ENCODE results near the gene ZNF700. TPM values are rescaled to one million over a fixed set of nuclear protein-coding genes. Genes with fewer than 3 reads are reported as not detected.

ZNF700 gene
- total RNA-seq, 4 donors from 2014 or later = 14.9 to 18.6 (median 17.7) TPM

DNA sequence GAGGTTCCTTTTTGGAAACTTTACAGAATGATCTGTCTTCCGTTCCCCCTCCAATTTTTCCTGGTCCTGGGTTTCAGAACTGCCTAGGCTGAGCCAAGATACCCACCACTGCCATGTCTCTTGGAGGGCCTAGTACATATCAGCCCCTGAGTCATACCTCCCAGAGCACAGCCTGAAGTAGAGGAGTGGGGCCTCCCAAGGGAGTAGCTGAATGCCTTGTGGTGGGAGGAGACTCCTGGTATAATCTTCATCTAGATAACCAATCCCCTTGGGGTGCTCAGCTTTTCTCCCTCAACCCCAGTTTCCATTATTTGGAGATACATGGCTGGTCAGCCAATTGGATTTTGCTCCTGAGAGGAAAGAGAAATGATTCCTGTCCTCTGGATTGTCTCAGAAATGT, 70.3 kb downstream of the ZNF700 start:
- no peaks in the 10 kb centered on the region for H3K27me3 ChIP-seq
- DNase-seq (ENCODE audit: low spot score in 2 of 2) = no peak
- no peak overlapping the region for H3K4me3 ChIP-seq
- H3K27ac ChIP-seq = no peak overlapping the region
- H3K36me3 ChIP-seq = peaks cover 0 to 6% (median 0%) of the 10 kb centered on the region in 3 donors
- no peaks in the 10 kb centered on the region for H3K9me3 ChIP-seq
- no peak for TF ChIP-seq POLR2A (IDR thresholded peaks at IDR 0.05)
- TF ChIP-seq, protein P1, sequence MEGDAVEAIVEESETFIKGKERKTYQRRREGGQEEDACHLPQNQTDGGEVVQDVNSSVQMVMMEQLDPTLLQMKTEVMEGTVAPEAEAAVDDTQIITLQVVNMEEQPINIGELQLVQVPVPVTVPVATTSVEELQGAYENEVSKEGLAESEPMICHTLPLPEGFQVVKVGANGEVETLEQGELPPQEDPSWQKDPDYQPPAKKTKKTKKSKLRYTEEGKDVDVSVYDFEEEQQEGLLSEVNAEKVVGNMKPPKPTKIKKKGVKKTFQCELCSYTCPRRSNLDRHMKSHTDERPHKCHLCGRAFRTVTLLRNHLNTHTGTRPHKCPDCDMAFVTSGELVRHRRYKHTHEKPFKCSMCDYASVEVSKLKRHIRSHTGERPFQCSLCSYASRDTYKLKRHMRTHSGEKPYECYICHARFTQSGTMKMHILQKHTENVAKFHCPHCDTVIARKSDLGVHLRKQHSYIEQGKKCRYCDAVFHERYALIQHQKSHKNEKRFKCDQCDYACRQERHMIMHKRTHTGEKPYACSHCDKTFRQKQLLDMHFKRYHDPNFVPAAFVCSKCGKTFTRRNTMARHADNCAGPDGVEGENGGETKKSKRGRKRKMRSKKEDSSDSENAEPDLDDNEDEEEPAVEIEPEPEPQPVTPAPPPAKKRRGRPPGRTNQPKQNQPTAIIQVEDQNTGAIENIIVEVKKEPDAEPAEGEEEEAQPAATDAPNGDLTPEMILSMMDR (IDR thresholded peaks at IDR 0.05) = no peak
- no peaks in the 10 kb centered on the region for H3K4me1 ChIP-seq
- 78 to 91% methylated on average over 1 of the region's 1 CpG for WGBS, 2 donors

Small RNA genes lying within 50 kb of the gene (small RNA-seq; reads per million reads assigned to genes)
- not detected for gene RNA5SP464

Other genes with a start within 250 kb of the ZNF700 start
- 10 to 100 TPM in 2 of 4 donors, 1 to 10 TPM in 2; 8.1 to 16.5 (median 10.0) TPM for gene ZNF823, start 186.2 kb upstream of the ZNF700 start, total RNA-seq
- gene ZNF441, start 158.1 kb upstream of the ZNF700 start, total RNA-seq = 10 to 100 TPM; 13.8 to 18.1 (median 15.8) TPM
- 1 to 10 TPM; 2.1 to 3.9 (median 2.8) TPM for gene ZNF491, start 126.6 kb upstream of the ZNF700 start, total RNA-seq
- 10 to 100 TPM in 3 of 4 donors, 1 to 10 TPM in 1; 6.3 to 14.5 (median 10.2) TPM for gene ZNF440, start 110.8 kb upstream of the ZNF700 start, total RNA-seq
- gene ZNF439, start 76.4 kb upstream of the ZNF700 start, total RNA-seq = 10 to 100 TPM in 3 of 4 donors, 1 to 10 TPM in 1; 9.8 to 21.8 (median 14.1) TPM
- gene ZNF69, start 37.3 kb upstream of the ZNF700 start, total RNA-seq = 10 to 100 TPM in 1 of 4 donors, 1 to 10 TPM in 3; 9.8 to 10.2 (median 9.9) TPM
- 10 to 100 TPM in 2 of 4 donors, 1 to 10 TPM in 2; 8.2 to 19.0 (median 11.6) TPM for gene ZNF763, start 39.9 kb downstream of the ZNF700 start, total RNA-seq
- gene ZNF433, start 110.6 kb downstream of the ZNF700 start, total RNA-seq = 1 to 10 TPM; 4.5 to 8.0 (median 5.4) TPM
- gene ZNF878, start 127.9 kb downstream of the ZNF700 start, total RNA-seq = under 1 TPM in 2 of 4 donors, not detected in 2; 0.59 to 0.66 TPM
- gene ZNF844, start 139.6 kb downstream of the ZNF700 start, total RNA-seq = 10 to 100 TPM in 3 of 4 donors, 1 to 10 TPM in 1; 9.3 to 16.5 (median 13.7) TPM
- 10 to 100 TPM in 1 of 4 donors, 1 to 10 TPM in 3; 1.2 to 10.4 (median 5.1) TPM for gene ZNF20, start 215.2 kb downstream of the ZNF700 start, total RNA-seq
- 10 to 100 TPM in 2 of 4 donors, 1 to 10 TPM in 2; 5.0 to 11.6 (median 9.1) TPM for gene ZNF625, start 231.6 kb downstream of the ZNF700 start, total RNA-seq
- gene ZNF136, start 238.0 kb downstream of the ZNF700 start, total RNA-seq = 10 to 100 TPM in 3 of 4 donors, 1 to 10 TPM in 1; 5.1 to 25.8 (median 13.4) TPM

All from tibial nerve (tissue), 4 donors.